ENCODE data around the gene DOK7.

DNA sequence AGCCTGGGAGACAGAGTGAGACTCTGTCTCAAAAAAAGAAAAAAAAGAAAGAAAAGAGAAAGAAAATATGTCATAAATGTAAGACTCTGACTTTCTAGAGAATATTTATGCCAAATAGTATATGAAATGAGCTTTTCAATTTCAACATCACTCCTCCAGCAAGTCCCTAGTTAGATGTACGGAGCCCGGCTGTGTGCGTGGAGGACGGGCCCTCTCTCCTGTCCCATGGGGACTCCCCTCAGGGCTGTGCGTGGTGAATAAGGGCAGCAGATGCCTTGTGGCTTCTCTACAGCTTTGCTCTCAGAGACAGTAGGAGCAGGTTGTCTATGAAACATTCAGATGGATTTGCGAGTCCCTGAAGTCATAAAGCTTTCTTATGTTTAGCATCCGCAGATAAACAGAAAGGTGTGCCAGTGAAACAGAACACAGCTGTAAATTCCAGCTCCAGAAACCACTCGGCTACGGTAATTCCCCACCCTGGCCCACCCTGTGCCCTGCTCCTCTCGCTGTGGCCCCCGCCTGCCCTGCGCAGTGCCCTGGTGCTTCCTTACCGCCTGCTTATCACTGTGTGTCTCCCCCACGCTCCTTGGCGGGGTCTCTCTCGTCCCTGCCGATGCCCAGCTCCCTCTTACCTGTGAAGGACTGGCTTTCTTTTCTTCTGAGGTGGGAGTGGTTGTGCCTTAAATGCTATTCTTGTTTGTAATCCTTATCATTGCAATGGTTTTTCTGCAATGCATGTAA is 35.2 kb upstream of the DOK7 start:
- TF ChIP-seq, protein P1, sequence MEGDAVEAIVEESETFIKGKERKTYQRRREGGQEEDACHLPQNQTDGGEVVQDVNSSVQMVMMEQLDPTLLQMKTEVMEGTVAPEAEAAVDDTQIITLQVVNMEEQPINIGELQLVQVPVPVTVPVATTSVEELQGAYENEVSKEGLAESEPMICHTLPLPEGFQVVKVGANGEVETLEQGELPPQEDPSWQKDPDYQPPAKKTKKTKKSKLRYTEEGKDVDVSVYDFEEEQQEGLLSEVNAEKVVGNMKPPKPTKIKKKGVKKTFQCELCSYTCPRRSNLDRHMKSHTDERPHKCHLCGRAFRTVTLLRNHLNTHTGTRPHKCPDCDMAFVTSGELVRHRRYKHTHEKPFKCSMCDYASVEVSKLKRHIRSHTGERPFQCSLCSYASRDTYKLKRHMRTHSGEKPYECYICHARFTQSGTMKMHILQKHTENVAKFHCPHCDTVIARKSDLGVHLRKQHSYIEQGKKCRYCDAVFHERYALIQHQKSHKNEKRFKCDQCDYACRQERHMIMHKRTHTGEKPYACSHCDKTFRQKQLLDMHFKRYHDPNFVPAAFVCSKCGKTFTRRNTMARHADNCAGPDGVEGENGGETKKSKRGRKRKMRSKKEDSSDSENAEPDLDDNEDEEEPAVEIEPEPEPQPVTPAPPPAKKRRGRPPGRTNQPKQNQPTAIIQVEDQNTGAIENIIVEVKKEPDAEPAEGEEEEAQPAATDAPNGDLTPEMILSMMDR (IDR thresholded peaks at IDR 0.05; ENCODE audit: borderline replicate concordance, extremely low read depth, low read length, poor library complexity, severe bottlenecking), result no peak
- no peak for TF ChIP-seq EZH2 (IDR thresholded peaks at IDR 0.05; ENCODE audit: borderline replicate concordance, low read depth, low read length, severe bottlenecking)
